Ovary (tissue), 9 donors: ENCODE measurements around the gene SBK2. TPM values are rescaled to one million over a fixed set of nuclear protein-coding genes. Genes with fewer than 3 reads are reported as not detected.
A peak's percentile ranks its signal among the peaks of the same experiment; 100 is the strongest.

Experiments
- DNase-seq, 5 donors: peaks; one replicate each; pipeline ENCODE4 v3.0.0-alpha.2; 2019 to 2020
- H3K27ac ChIP-seq, 2 donors: fragments of 200-600 bp; one replicate each; pipeline versions ENCODE4 v1.5.1 to v1.8.0; 2019 to 2022
- H3K27me3 ChIP-seq: fragments of 200-600 bp; one replicate; pipeline ENCODE4 v1.8.0; 2022
- H3K36me3 ChIP-seq: fragments of 200-600 bp; sonication (generic); one replicate; pipeline ENCODE4 v1.5.1; 2019
- H3K4me1 ChIP-seq: one replicate; pipeline ENCODE4 v1.8.1; 2013; ENCODE audit warnings: mild to moderate bottlenecking, moderate library complexity; ENCODE audit not compliant: insufficient read depth
- H3K4me3 ChIP-seq: fragments of 200-600 bp; sonication (generic); one replicate; pipeline ENCODE4 v1.5.1; 2017
- H3K9me3 ChIP-seq, 2 donors: fragments of 200-600 bp in 1 of 2; sonication (generic) in 1 of 2; one replicate each; pipeline versions ENCODE4 v1.5.1 to v1.8.1; 2013 to 2019; ENCODE audit warnings: mild to moderate bottlenecking in 1 of 2, moderate library complexity in 1 of 2
- CTCF ChIP-seq, 3 donors: fragments of 450-650 bp in 2 of 3; fragments of 200-600 bp in 1 of 3; IDR thresholded peaks; one replicate each; pipeline versions ENCODE4 v1.5.1 to v1.8.0; 2016 to 2022; ENCODE audit warnings: antibody characterized with exemption in 3 of 3, mild to moderate bottlenecking in 1 of 3
- EP300 ChIP-seq: sonication (generic); formaldehyde crosslinking; IDR thresholded peaks from one replicate; pipeline ENCODE4 v1.6.1; 2017; ENCODE audit warnings: antibody characterized with exemption
- POLR2A ChIP-seq: fragments of 450-650 bp; IDR thresholded peaks from one replicate; pipeline ENCODE4 v1.6.1; 2017; ENCODE audit warnings: antibody characterized with exemption, mild to moderate bottlenecking, moderate library complexity
- whole genome bisulfite sequencing, 3 donors: extraction: QIAGEN DNeasy Blood & Tissue Kit in 1 of 3; methylation state at CpG; one replicate each; pipeline versions ENCODE4 v1.1.5 to v1.1.7; 2013 to 2017; 5-methylcytosine and 5-hydroxymethylcytosine counted together
- intact Hi-C, 4 donors: fragments of 100-400 bp; cut with DNase I; formaldehyde crosslinking; loops; one replicate each; pipeline versions ENCODE4 v1.11.0 to v1.15.1; 2022 to 2023
- polyA plus RNA-seq, 2 donors: library from polyadenylated mRNA; stranded (reverse); fragments of 200-250 nt in 1 of 2; fragments of 350-450 nt in 1 of 2; fragmentation: Illumina TruSeq in 1 of 2; extraction: RNeasy Lipid Tissue Mini Kit (QIAGEN cat#74804) in 1 of 2; gene quantifications; one replicate each; pipeline ENCODE4 v1.2.3, GENCODE V29; 2013 to 2014
- total RNA-seq, 7 donors: library from RNA; depleted of rRNA in 2 of 7; stranded (reverse); fragments of >200 nt in 2 of 7; fragmentation: NEBNext Ultra II Directional in 3 of 7; extraction: Animal tissue kit (Norgen Biotek cat#: 25700) in 3 of 7; gene quantifications; one replicate each; pipeline versions ENCODE4 v1.1.0 to v1.2.4, GENCODE V29; 2016 to 2023
- donor health status: DM: no; HTN: no; CAD: no; lungs with moderate emphysema.
- donor health status: DM: no; HTN: no; CAD: no.
- donor health status: Bipolar disorder and iron deficiency.
- donor health status: DM: yes; HTN: yes; CAD: no.
- donor health status: DM: no; HTN: no; CAD: no.
- donor health status: DM: yes; HTN: yes; CAD: no.

SBK2 gene
- total and polyA plus RNA-seq, 9 donors, result 0.20 to 1.0 TPM; not detected in 7

DNA sequence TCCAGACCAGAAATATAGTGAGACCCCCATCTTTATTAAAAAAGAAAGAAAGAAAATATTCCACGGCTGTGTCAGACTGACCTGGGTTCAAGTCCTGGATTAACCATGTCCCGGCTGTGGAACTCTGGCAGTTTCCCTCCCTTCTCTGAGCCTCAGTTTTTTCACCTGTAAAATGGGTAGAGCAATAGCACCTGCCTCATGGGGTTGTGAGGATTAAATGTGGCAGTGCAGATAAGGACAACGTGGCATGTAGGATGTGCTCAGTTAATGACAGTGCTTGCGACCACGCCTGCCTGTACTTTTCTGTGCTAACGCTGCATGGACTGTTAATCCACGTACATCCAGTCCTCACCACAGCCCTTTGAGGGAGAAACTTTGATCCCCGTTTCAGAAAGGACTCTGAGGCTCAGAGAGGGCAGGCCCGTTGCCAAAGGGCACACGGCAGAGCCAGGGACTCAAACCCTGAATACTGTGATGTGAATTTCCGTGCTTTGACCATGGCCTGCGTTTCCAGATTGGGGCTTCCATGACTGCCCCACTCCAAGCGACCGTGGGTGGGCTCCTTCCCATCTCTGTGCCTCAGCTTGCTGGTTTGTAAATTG is 16.1 kb downstream of the SBK2 start:
- Histone ChIP-seq H3K4me1 (peaks cover 4% of the 10 kb centered on the region), H3K27me3 (no peaks in the 10 kb centered on the region), H3K4me3 (no peak overlapping the region), H3K27ac (no peak overlapping the region), H3K36me3 (no peaks in the 10 kb centered on the region), H3K9me3 (no peaks in the 10 kb centered on the region)
- WGBS, 3 donors, result 76 to 79% (median 77%) methylated on average over 13 to 14 of the region's 14 CpGs
- TF ChIP-seq EP300 (no peak), CTCF (IDR thresholded peaks at IDR 0.05) (no peak), POLR2A (no peak)
- intact Hi-C loops, result no loop called here
- no peak for DNase-seq

DNA sequence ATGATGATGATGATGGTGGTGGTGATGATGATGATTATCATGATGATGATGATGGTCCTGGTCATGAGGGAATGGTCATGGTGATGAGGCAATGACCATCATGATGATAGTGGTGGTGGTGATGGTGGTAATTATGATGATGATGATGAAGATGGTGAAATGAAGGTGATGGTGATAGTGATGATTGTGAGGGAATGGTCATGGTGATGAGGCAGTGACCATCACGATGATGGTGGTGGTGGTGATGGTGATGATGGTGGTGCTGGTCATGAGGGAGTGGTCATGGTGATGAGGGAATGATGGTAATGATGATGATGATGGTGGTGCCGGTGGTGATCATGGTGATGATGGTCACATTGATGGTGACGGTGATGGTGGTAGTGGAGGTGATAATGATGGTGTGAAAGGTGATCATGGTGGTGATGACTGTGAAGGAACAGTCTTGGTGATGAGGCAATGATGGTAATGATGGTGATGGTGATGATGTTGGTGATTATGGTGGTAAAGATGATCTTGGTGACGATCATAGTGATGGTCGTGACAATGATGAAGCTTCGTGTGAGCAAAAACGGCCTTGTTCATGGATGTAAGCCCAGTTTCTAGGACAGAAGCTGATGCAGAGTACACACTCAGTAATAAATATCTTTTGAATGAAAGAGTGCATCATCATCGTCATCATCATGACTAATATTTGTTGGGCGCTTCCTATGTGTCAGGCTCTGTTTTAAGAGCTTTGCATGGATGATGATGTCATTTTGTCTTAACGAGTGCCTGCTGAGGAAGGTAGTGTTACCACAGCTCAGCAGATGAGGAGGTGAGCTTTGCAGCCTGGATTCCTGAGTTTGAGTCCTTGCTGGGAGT is 17.3 kb downstream of the SBK2 start:
- WGBS, 3 donors, result 84 to 93% (median 92%) methylated on average over 10 of the region's 10 CpGs
- Histone ChIP-seq H3K27me3 (no peaks in the 10 kb centered on the region), H3K9me3 (no peaks in the 10 kb centered on the region), H3K36me3 (no peaks in the 10 kb centered on the region), H3K4me1 (peaks cover 4% of the 10 kb centered on the region), H3K4me3 (no peak overlapping the region), H3K27ac (no peak overlapping the region)
- intact Hi-C loops, result loop anchor here (5.0 kb wide), 3 partner anchors 88 to 113 kb away; partner anchors contain the start of genes ZNF865 (in 3 of the 4) and ZNF784 (in 1 of the 4)
- TF ChIP-seq CTCF (IDR thresholded peaks at IDR 0.05) (no peak), POLR2A (no peak), EP300 (no peak)
- DNase-seq, result no peak

- WGBS, 3 donors, result 6 to 13% (median 7%) methylated on average over 39 to 61 of the region's 61 CpGs
Observed at GRCh38 chr19:55516878-55517620, 19.9 kb downstream of the SBK2 start.

More at GRCh38 chr19:55516878-55517620, 19.9 kb downstream of the SBK2 start:
- Histone ChIP-seq H3K4me3 (peak overlapping the region; percentile 35), H3K4me1 (peaks cover 4% of the 10 kb centered on the region), H3K36me3 (no peaks in the 10 kb centered on the region), H3K27ac (peak overlapping the region; percentile 77 to 85), H3K9me3 (no peaks in the 10 kb centered on the region), H3K27me3 (no peaks in the 10 kb centered on the region)
- TF ChIP-seq EP300, result no peak
- no peak for TF ChIP-seq POLR2A
- TF ChIP-seq CTCF (IDR thresholded peaks at IDR 0.05), result peak; percentile 86 to 95 (median 92)
- DNase-seq, result peak; percentile 90 to 96 (median 94)
- intact Hi-C loops, result loop anchor here (2.0 to 5.0 kb wide), 4 partner anchors 90 to 115 kb away; partner anchors contain the start of genes ZNF865 (in 3 of the 4) and ZNF784 (in 1 of the 4)
